ENCODE results near the gene KCNN3.

DNA sequence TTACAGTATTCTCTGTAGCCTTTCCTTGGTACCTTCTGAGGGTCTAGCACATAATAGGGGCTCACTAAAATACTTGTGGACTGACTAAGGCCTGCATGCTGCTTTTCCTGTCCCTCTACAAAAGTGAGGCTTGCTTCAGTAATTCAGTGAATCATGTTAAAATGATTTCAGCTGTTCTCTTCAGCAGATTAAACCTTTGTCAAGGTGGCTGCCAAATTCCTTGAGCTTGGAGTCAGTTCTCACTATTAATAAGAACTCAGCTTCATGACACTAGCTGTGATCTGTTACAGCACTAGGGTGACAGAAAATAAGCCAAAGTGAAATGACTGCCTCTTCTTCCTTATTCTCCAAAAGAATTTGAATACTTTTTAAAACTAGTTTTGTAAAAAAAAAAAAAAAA, 128.8 kb downstream of the KCNN3 start:
- TF ChIP-seq, protein P1, sequence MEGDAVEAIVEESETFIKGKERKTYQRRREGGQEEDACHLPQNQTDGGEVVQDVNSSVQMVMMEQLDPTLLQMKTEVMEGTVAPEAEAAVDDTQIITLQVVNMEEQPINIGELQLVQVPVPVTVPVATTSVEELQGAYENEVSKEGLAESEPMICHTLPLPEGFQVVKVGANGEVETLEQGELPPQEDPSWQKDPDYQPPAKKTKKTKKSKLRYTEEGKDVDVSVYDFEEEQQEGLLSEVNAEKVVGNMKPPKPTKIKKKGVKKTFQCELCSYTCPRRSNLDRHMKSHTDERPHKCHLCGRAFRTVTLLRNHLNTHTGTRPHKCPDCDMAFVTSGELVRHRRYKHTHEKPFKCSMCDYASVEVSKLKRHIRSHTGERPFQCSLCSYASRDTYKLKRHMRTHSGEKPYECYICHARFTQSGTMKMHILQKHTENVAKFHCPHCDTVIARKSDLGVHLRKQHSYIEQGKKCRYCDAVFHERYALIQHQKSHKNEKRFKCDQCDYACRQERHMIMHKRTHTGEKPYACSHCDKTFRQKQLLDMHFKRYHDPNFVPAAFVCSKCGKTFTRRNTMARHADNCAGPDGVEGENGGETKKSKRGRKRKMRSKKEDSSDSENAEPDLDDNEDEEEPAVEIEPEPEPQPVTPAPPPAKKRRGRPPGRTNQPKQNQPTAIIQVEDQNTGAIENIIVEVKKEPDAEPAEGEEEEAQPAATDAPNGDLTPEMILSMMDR (conservative IDR thresholded peaks at IDR 0.05; ENCODE audit: low read depth, low read length): no peak
- TF ChIP-seq EZH2 (IDR thresholded peaks at IDR 0.05; ENCODE audit: low read length, unreplicated experiment): no peak
